GM12801 (cell line): ENCODE results near the gene TNFRSF25.

Experiments used
- TF ChIP-seq, protein P1 (sequence below): IDR thresholded peaks from one replicate; pipeline ENCODE4 v1.5.1; 2011; ENCODE audit warnings: control low read depth; ENCODE audit not compliant: insufficient read length; ENCODE audit errors: extremely low read depth

The TNFRSF25 gene

DNA sequence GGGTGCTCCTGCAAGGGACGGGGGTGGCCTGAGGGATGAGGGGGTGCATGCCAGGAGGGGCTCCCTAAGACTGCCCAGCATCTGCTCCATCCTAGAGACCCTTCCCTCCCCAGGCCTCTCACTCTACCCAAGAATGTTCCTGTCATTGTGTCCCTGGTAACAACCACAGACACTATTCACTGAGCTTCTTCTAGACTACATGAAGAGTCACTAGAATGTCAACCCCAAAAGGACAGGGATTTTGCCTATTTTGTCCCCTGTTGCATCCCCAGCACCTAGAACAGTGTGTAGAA lies 2.9 kb downstream of the TNFRSF25 start:
- TF ChIP-seq, protein P1, sequence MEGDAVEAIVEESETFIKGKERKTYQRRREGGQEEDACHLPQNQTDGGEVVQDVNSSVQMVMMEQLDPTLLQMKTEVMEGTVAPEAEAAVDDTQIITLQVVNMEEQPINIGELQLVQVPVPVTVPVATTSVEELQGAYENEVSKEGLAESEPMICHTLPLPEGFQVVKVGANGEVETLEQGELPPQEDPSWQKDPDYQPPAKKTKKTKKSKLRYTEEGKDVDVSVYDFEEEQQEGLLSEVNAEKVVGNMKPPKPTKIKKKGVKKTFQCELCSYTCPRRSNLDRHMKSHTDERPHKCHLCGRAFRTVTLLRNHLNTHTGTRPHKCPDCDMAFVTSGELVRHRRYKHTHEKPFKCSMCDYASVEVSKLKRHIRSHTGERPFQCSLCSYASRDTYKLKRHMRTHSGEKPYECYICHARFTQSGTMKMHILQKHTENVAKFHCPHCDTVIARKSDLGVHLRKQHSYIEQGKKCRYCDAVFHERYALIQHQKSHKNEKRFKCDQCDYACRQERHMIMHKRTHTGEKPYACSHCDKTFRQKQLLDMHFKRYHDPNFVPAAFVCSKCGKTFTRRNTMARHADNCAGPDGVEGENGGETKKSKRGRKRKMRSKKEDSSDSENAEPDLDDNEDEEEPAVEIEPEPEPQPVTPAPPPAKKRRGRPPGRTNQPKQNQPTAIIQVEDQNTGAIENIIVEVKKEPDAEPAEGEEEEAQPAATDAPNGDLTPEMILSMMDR = no peak

DNA sequence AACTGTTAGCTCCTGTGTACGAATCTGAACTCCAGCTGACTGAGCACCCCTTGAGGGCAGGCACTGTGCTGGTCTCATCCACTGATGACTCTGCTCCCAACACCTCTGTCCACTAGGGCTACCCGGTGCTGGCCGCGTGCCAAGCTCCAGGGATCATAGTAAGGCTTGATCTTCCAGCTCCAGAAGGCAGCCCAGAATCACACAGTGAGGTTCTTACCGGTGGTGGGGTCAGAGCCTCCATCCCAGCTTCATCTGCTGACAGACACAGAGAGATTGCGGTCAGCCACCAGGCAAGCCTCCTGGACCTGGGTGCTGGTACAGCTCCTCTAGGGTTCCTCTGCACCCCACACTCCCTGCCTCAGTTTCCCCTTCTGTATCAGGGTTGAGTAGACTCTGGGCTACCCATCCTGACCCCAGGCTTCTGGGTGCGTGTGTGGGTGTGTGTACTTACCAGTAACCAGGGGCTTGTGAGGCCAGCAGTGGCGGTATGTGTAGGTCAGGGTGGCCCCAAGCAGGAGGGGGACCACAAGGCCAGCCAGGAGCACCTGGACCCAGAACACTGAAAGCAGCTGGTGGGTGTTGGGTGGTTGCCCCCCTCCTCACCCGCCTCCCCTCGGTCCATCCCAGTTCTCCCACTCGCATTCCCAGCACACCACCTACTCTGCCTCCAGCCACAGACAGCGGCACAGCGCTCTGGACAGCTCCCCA lies 3.4 kb downstream of the TNFRSF25 start:
- TF ChIP-seq, protein P1 = no peak

DNA sequence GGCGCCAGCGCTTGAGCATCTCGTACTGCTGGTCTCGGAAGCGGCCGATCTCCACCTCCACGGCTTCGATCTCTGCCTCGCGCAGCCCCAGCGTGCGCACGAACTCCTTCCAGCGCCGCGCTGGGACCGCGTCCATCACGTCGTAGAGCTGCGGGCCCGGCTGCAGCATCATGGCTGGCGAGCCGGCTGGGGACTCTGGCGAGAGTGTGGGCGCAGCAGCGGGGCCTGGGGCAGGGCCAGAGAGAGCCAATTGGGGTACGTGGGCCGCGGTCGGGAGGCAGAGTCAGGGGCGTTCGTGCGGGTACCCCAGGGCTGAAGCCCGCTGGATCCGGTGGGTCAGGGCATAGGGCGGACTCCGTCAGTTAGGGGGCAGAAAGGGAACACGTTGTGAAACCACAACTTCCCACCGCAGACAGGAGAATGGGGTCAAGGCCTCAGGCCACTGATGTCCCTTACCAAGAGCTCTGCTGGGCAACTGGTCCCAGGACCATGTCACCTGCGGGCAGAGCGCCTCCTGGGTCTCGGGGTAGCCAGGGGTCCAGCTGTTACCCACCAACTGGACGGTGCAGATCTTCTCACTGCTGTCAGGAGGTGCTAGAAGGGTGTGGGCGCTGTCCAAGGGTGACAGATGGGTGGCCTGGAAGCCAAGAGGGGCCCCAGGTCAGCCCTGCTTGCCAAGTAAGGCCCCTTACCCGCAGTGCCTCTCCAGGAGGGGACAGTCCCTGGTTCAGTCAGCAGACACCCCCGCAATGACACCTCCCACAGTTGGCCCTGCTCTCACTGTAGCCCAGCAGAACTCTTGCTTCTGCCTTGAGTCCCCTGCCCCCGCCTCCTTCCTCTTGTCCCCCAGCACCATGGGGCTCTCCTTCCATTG lies 4.2 kb downstream of the TNFRSF25 start:
- TF ChIP-seq, protein P1 = no peak

DNA sequence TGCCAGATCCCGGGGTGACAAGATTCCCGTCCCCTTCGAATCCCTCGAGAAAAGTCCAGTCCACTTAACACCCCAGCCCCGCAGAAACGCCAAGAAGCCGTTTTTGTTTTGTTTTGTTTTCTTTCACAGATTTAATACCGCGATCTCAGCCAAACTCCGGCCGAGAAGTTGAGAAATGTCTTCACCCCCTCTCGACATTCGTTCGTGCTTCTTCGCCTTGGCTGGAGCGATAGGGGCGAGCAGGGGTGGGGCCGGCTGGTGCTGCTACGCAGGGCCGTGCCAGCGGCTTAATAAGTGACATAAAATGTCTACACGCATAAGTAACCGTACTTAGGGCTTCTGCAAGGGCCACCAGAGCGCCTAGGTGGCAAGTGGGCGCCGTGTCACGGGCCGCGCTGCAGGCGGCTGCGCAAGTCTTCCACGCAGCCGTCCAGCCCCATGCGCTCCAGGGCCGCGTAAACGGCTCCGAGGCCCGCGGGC lies 4.9 kb downstream of the TNFRSF25 start:
- TF ChIP-seq, protein P1 = no peak

DNA sequence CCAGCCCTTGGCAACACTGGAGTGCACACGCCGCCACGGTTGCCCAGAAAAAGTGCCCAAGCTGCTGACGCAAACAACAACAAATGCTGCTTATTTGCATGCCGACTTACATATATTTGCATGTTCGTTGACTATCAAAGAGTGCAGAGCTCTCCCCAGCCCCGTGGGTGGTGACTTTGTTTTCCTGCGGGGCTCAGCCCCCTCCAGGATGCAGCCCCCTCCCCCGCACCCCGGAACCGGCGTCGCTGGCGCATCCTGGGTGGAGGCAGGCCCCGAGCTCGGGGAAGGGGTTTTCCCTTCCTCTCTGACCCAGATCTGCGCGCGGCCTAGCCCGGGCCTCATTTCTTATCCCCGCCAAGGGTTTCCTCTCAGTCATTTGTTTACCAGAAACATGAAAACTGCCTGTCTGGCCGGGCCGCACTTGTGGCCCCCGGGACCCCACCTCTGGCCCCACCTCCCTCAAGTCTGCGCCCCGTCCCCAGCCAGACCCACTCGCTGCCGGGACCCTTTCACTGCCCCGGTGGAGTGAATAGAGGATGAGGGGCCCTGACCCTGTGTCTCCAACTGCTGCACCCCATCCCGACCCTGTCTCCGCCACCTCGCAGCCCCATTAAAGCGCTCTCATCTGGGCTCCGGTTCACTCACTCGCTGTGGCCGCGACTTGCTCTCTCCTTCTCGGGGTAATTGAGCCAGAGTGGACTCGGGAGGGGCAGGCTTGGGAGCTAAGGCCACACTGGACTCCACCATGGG lies 5.5 kb downstream of the TNFRSF25 start:
- TF ChIP-seq, protein P1 = no peak

DNA sequence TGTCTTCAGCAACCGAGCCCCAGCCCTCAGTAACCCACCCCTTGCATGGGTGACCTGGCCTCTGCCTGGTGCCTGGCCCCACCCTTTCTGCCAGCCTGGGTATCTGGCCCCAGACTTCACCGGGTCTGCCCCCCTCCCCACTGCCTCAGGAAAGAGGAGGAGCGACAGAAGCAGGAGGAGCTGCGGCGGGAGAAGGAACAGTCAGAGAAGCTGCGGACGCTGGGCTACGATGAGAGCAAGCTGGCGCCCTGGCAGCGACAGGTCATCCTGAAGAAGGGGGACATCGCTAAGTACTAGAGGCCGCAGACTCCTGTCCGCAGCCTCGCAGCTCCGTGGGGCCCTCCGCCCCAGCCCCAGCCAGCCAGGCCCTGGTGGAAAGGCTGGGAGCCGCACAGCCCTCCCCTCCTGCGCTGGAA lies 6.1 kb downstream of the TNFRSF25 start:
- TF ChIP-seq, protein P1 = no peak
